Endodermal cell (in vitro differentiated cells): ENCODE data around the gene TMEM108. TPM values are rescaled to one million over a fixed set of nuclear protein-coding genes. Genes with fewer than 3 reads are reported as not detected.

Experiments
- DNase-seq: peaks from one replicate; pipeline ENCODE4 v3.0.0-alpha.2; 2017
- H3K27ac ChIP-seq: 2 replicates; pipeline ENCODE4 v1.5.1; 2013; ENCODE audit warnings: mild to moderate bottlenecking, low read depth, low read length, moderate library complexity
- H3K27me3 ChIP-seq: 2 replicates; pipeline ENCODE4 v1.6.1; 2013; ENCODE audit warnings: mild to moderate bottlenecking, low read length, moderate library complexity; ENCODE audit not compliant: insufficient read depth, control insufficient read depth, poor library complexity, severe bottlenecking
- H3K36me3 ChIP-seq: 2 replicates; pipeline ENCODE4 v1.7.0; 2013; ENCODE audit warnings: mild to moderate bottlenecking, low read length, moderate library complexity; ENCODE audit not compliant: control insufficient read depth, insufficient read depth
- H3K4me1 ChIP-seq: one replicate; pipeline ENCODE4 v1.7.0; 2013; ENCODE audit warnings: low read length; ENCODE audit not compliant: control insufficient read depth, insufficient read depth
- H3K4me3 ChIP-seq: 2 replicates; pipeline ENCODE4 v1.5.1; 2013; ENCODE audit warnings: mild to moderate bottlenecking, low read length, moderate library complexity
- H3K9ac ChIP-seq: 2 replicates; pipeline ENCODE4 v1.6.1; 2013; ENCODE audit warnings: mild to moderate bottlenecking, low read length, moderate library complexity; ENCODE audit not compliant: poor library complexity, severe bottlenecking; ENCODE audit errors: extremely low read depth
- H3K9me3 ChIP-seq: 2 replicates; pipeline ENCODE4 v1.6.1; 2013; ENCODE audit warnings: mild to moderate bottlenecking, low read length, moderate library complexity; ENCODE audit not compliant: control insufficient read depth
- H3K27ac Mint-ChIP-seq: 2 replicates; pipeline ENCODE4 v1.8.0; 2020; ENCODE audit warnings: mixed read lengths
- H3K27me3 Mint-ChIP-seq: 2 replicates; pipeline ENCODE4 v1.8.0; 2021; ENCODE audit warnings: mild to moderate bottlenecking, mixed read lengths; ENCODE audit not compliant: insufficient read depth
- H3K36me3 Mint-ChIP-seq: 2 replicates; pipeline ENCODE4 v1.8.0; 2020; ENCODE audit warnings: low read depth, mixed read lengths
- H3K4me1 Mint-ChIP-seq: 2 replicates; pipeline ENCODE4 v1.8.0; 2020; ENCODE audit warnings: mixed read lengths
- H3K4me3 Mint-ChIP-seq: 2 replicates; pipeline ENCODE4 v1.8.0; 2020; ENCODE audit warnings: mild to moderate bottlenecking, moderate library complexity, mixed read lengths
- H3K9me3 Mint-ChIP-seq: 2 replicates; pipeline ENCODE4 v1.8.0; 2020; ENCODE audit warnings: mild to moderate bottlenecking, mixed read lengths
- CTCF ChIP-seq: fragments of 200-600 bp; sonication (generic); conservative IDR thresholded peaks from 2 replicates; pipeline ENCODE4 v1.5.0; 2021; ENCODE audit warnings: antibody characterized with exemption, mild to moderate bottlenecking
- WGBS, 2 experiments: methylation state at CpG; one replicate each; pipeline versions ENCODE4 v1.1.5 to v1.1.7; 2013; ENCODE audit warnings: missing lambda C conversion rate in 2 of 2, mixed read lengths in 1 of 2; ENCODE audit not compliant: insufficient coverage in 1 of 2, insufficient read length in 1 of 2; 5-methylcytosine and 5-hydroxymethylcytosine counted together
- total RNA-seq, 2 donors: library from RNA; stranded (reverse); fragmentation: NEBNext Ultra II Directional in 1 of 2; extraction: Animal tissue kit (Norgen Biotek cat#: 25700) in 1 of 2; gene quantifications; 2 replicates in 1 of 2; 3 replicates in 1 of 2; pipeline ENCODE4 v1.2.1, GENCODE V29; 2021

The TMEM108 gene
- total RNA-seq, 2 donors from 2014 or later: 4.8 to 7.9 TPM

- no peaks in the 10 kb centered on the region for H3K9me3 ChIP-seq
Measured at GRCh38 chr3:133371676-133372075, 333.5 kb downstream of the TMEM108 start.

GRCh38 chr3:133374708-133375402 lies 336.7 kb downstream of the TMEM108 start:
- Mint-ChIP-seq H3K27ac (no peak overlapping the region), H3K27me3 (no peaks in the 10 kb centered on the region), H3K36me3 (no peaks in the 10 kb centered on the region), H3K4me1 (peaks cover 41% of the 10 kb centered on the region), H3K4me3 (no peak overlapping the region), H3K9me3 (no peaks in the 10 kb centered on the region)
- Histone ChIP-seq H3K27ac (peak overlapping the region; percentile 62), H3K36me3 (no peaks in the 10 kb centered on the region), H3K4me1 (peaks cover 7% of the 10 kb centered on the region), H3K9me3 (no peaks in the 10 kb centered on the region), H3K4me3 (no peak overlapping the region), H3K9ac (no peak overlapping the region), H3K27me3 (no peaks in the 10 kb centered on the region)
- DNase-seq: no peak
- no peak for TF ChIP-seq CTCF
- WGBS, 2 experiments: 33 to 82% methylated on average over 1 to 4 of the region's 4 CpGs

More at GRCh38 chr3:133371676-133372075, 333.5 kb downstream of the TMEM108 start:
- Mint-ChIP-seq H3K36me3 (no peaks in the 10 kb centered on the region), H3K27me3 (peaks cover 2% of the 10 kb centered on the region), H3K27ac (peak overlapping the region; percentile 29), H3K4me3 (no peak overlapping the region), H3K4me1 (peaks cover 40% of the 10 kb centered on the region), H3K9me3 (no peaks in the 10 kb centered on the region)
- 92 to 100% methylated on average over 1 of the region's 1 CpG for WGBS, 2 experiments
- Histone ChIP-seq H3K27me3 (no peaks in the 10 kb centered on the region), H3K4me3 (no peak overlapping the region), H3K27ac (no peak overlapping the region), H3K4me1 (peaks cover 7% of the 10 kb centered on the region), H3K9ac (no peak overlapping the region), H3K36me3 (no peaks in the 10 kb centered on the region)
- TF ChIP-seq CTCF: no peak
- no peak for DNase-seq

GRCh38 chr3:133375403-133375745 lies 337.2 kb downstream of the TMEM108 start:
- no peak overlapping the region for H3K27ac Mint-ChIP-seq
- Histone ChIP-seq H3K27ac (peak overlapping the region; percentile 62), H3K4me3 (no peak overlapping the region), H3K27me3 (no peaks in the 10 kb centered on the region), H3K9ac (no peak overlapping the region), H3K9me3 (no peaks in the 10 kb centered on the region), H3K4me1 (peaks cover 7% of the 10 kb centered on the region), H3K36me3 (no peaks in the 10 kb centered on the region)
- peaks cover 41% of the 10 kb centered on the region for H3K4me1 Mint-ChIP-seq
- H3K36me3 Mint-ChIP-seq: no peaks in the 10 kb centered on the region
- no peaks in the 10 kb centered on the region for H3K27me3 Mint-ChIP-seq
- no peak overlapping the region for H3K4me3 Mint-ChIP-seq
- no peak for DNase-seq
- no peaks in the 10 kb centered on the region for H3K9me3 Mint-ChIP-seq
- TF ChIP-seq CTCF: no peak
